GM18870 (cell line): ENCODE results near the gene NTN1.
"Not testable (repeated sequence)": the region's sequence is repeated elsewhere in the genome, so short reads cannot be mapped to it uniquely, and the experiment has no call there.

ENCODE experiments used
- ATAC-seq: cut with Tn5 transposase; IDR thresholded peaks from one replicate; pipeline ENCODE4 v1.9.1; 2021; ENCODE audit warnings: moderate library complexity; ENCODE audit not compliant: unreplicated experiment

NTN1 gene

GRCh38 chr17:9021158-9021991 is at the start of gene NTN1:
Gene NTN1, plus strand, starts transcription at chr17:9021510. Its CDS starts 864 bp downstream, at chr17:9022374.
- no peak for ATAC-seq

GRCh38 chr17:8975091-8975725 is 46.1 kb upstream of the NTN1 start:
- no peak for ATAC-seq

- ATAC-seq = no peak
These were observed 44.7 kb upstream of the NTN1 start for GRCh38 chr17:8976638-8977037.

- ATAC-seq = no peak
These were observed 41.6 kb upstream of the NTN1 start for GRCh38 chr17:8979715-8980114.

- ATAC-seq = no peak
These were observed 39.9 kb upstream of the NTN1 start for GRCh38 chr17:8981443-8981842.

GRCh38 chr17:8984225-8984624 is 37.1 kb upstream of the NTN1 start:
- ATAC-seq = not testable (repeated sequence)

GRCh38 chr17:8985054-8985701 is 36.1 kb upstream of the NTN1 start:
- ATAC-seq = no peak

GRCh38 chr17:8986295-8986694 is 35.0 kb upstream of the NTN1 start:
- no peak for ATAC-seq

GRCh38 chr17:8988263-8988935 is 32.9 kb upstream of the NTN1 start:
- not testable (repeated sequence) for ATAC-seq

- no peak for ATAC-seq
These were observed 29.6 kb upstream of the NTN1 start for GRCh38 chr17:8991514-8992285.

GRCh38 chr17:8994319-8994718 is 27.0 kb upstream of the NTN1 start:
- ATAC-seq = no peak

GRCh38 chr17:8995711-8996110 is 25.6 kb upstream of the NTN1 start:
- no peak for ATAC-seq

GRCh38 chr17:8997994-8998628 is 23.2 kb upstream of the NTN1 start:
- no peak for ATAC-seq

GRCh38 chr17:9001559-9001958 is 19.8 kb upstream of the NTN1 start:
- no peak for ATAC-seq

GRCh38 chr17:9002227-9002605 is 19.1 kb upstream of the NTN1 start:
- ATAC-seq = no peak

- no peak for ATAC-seq
These were observed 18.5 kb upstream of the NTN1 start for GRCh38 chr17:9002606-9003354.

- ATAC-seq = no peak
These were observed 17.8 kb upstream of the NTN1 start for GRCh38 chr17:9003355-9004131.

GRCh38 chr17:9004132-9004960 is 17.0 kb upstream of the NTN1 start:
- ATAC-seq = no peak
